HuH-7.5 (cell line): ENCODE results near the gene SYNPO2.

ENCODE experiments used
- DNase-seq: peaks from one replicate; pipeline ENCODE4 v3.0.0; 2011; ENCODE audit warnings: low spot score

The SYNPO2 gene

GRCh38 chr4:118931786-118932185 lies 43.1 kb downstream of the SYNPO2 start:
- DNase-seq = no peak

- no peak for DNase-seq
Observed at GRCh38 chr4:118935819-118936218, 47.2 kb downstream of the SYNPO2 start.

- no peak for DNase-seq
Observed at GRCh38 chr4:118936406-118936805, 47.8 kb downstream of the SYNPO2 start.

GRCh38 chr4:118939169-118939783 lies 50.6 kb downstream of the SYNPO2 start:
- no peak for DNase-seq

GRCh38 chr4:118941149-118941548 lies 52.5 kb downstream of the SYNPO2 start:
- no peak for DNase-seq

GRCh38 chr4:118941799-118942198 lies 53.1 kb downstream of the SYNPO2 start:
- DNase-seq = no peak

- DNase-seq = no peak
Observed at GRCh38 chr4:118942465-118942864, 53.8 kb downstream of the SYNPO2 start.

- no peak for DNase-seq
Observed at GRCh38 chr4:118947095-118947494, 58.4 kb downstream of the SYNPO2 start.

- DNase-seq = no peak
Observed at GRCh38 chr4:118948545-118949144, 60.0 kb downstream of the SYNPO2 start.

- no peak for DNase-seq
Observed at GRCh38 chr4:118950224-118950623, 61.6 kb downstream of the SYNPO2 start.

- no peak for DNase-seq
Observed at GRCh38 chr4:118950929-118951570, 62.4 kb downstream of the SYNPO2 start.

GRCh38 chr4:118953276-118953675 lies 64.6 kb downstream of the SYNPO2 start:
- DNase-seq = no peak

GRCh38 chr4:118954246-118954645 lies 65.6 kb downstream of the SYNPO2 start:
- no peak for DNase-seq

GRCh38 chr4:118955515-118955914 lies 66.9 kb downstream of the SYNPO2 start:
- no peak for DNase-seq

- DNase-seq = no peak
Observed at GRCh38 chr4:118957722-118958445, 69.2 kb downstream of the SYNPO2 start.

GRCh38 chr4:118962540-118962939 lies 73.9 kb downstream of the SYNPO2 start:
- DNase-seq = no peak

GRCh38 chr4:118964891-118965411 lies 76.3 kb downstream of the SYNPO2 start:
- no peak for DNase-seq

- no peak for DNase-seq
Observed at GRCh38 chr4:118967393-118967792, 78.7 kb downstream of the SYNPO2 start.

- no peak for DNase-seq
Observed at GRCh38 chr4:118968005-118968404, 79.4 kb downstream of the SYNPO2 start.

GRCh38 chr4:118968813-118969212 lies 80.2 kb downstream of the SYNPO2 start:
- no peak for DNase-seq

GRCh38 chr4:118969359-118969758 lies 80.7 kb downstream of the SYNPO2 start:
- DNase-seq = no peak

GRCh38 chr4:118972167-118972566 lies 83.5 kb downstream of the SYNPO2 start:
- DNase-seq = no peak

- DNase-seq = no peak
Observed at GRCh38 chr4:118973295-118973694, 84.6 kb downstream of the SYNPO2 start.
